Activated T-helper 17 cell treated with anti-CD3 and anti-CD28 coated beads, Interleukin-2, amount 50 U/mL, for 72 hours (primary cell): Measurements from ENCODE around the gene RAET1E. TPM values are rescaled to one million over a fixed set of nuclear protein-coding genes. Genes with fewer than 3 reads are reported as not detected.
"Not testable (repeated sequence)": the region's sequence is repeated elsewhere in the genome, so short reads cannot be mapped to it uniquely, and the experiment has no call there.

Experiments used
- ATAC-seq: fragments of 150-1000 bp; cut with Tn5 transposase; replicated peaks from 2 replicates; pipeline ENCODE4 v1.10.0; 2021; ENCODE audit warnings: mild to moderate bottlenecking, moderate library complexity
- H3K27ac Mint-ChIP-seq: one replicate; pipeline ENCODE4 v1.8.0; 2022; ENCODE audit warnings: mixed read lengths
- H3K27me3 Mint-ChIP-seq: one replicate; pipeline ENCODE4 v1.8.0; 2022; ENCODE audit warnings: mixed read lengths
- H3K36me3 Mint-ChIP-seq: one replicate; pipeline ENCODE4 v1.8.0; 2022; ENCODE audit warnings: low read depth, mild to moderate bottlenecking, mixed read lengths
- H3K4me1 Mint-ChIP-seq: one replicate; pipeline ENCODE4 v1.8.0; 2022; ENCODE audit warnings: mixed read lengths
- H3K4me3 Mint-ChIP-seq: one replicate; pipeline ENCODE4 v1.8.0; 2022; ENCODE audit warnings: mild to moderate bottlenecking, mixed read lengths
- H3K9me3 Mint-ChIP-seq: one replicate; pipeline ENCODE4 v1.8.0; 2022; ENCODE audit warnings: mixed read lengths
- total RNA-seq, 2 donors: library from RNA; stranded (reverse); gene quantifications; one replicate each; pipeline ENCODE4 v1.2.3, GENCODE V29; 2022

RAET1E gene
- total RNA-seq, 2 donors from 2014 or later = 0.99 to 4.9 TPM

GRCh38 chr6:149896491-149896890, 1.4 kb downstream of the RAET1E start:
- peak overlapping the region; percentile 79 for H3K4me3 Mint-ChIP-seq
- H3K27me3 Mint-ChIP-seq = no peaks in the 10 kb centered on the region
- no peaks in the 10 kb centered on the region for H3K36me3 Mint-ChIP-seq
- H3K27ac Mint-ChIP-seq = peak overlapping the region; percentile 86
- peaks cover 14% of the 10 kb centered on the region for H3K4me1 Mint-ChIP-seq
- peak; percentile 65 for ATAC-seq
- no peaks in the 10 kb centered on the region for H3K9me3 Mint-ChIP-seq

GRCh38 chr6:149895833-149896271, 2.1 kb downstream of the RAET1E start:
- Mint-ChIP-seq H3K4me1 (peaks cover 14% of the 10 kb centered on the region), H3K36me3 (no peaks in the 10 kb centered on the region), H3K27ac (peak overlapping the region; percentile 86), H3K9me3 (no peaks in the 10 kb centered on the region), H3K27me3 (no peaks in the 10 kb centered on the region), H3K4me3 (peak overlapping the region; percentile 79)
- peak; percentile 95 for ATAC-seq

GRCh38 chr6:149895048-149895590, 2.8 kb downstream of the RAET1E start:
- Mint-ChIP-seq H3K27ac (peak overlapping the region; percentile 86), H3K4me1 (peaks cover 14% of the 10 kb centered on the region), H3K9me3 (no peaks in the 10 kb centered on the region), H3K27me3 (no peaks in the 10 kb centered on the region), H3K4me3 (peak overlapping the region; percentile 79), H3K36me3 (no peaks in the 10 kb centered on the region)
- no peak for ATAC-seq

- ATAC-seq, H3K36me3 Mint-ChIP-seq, H3K27ac Mint-ChIP-seq, H3K27me3 Mint-ChIP-seq, H3K9me3 Mint-ChIP-seq, H3K4me3 Mint-ChIP-seq: not testable (repeated sequence)
- H3K4me1 Mint-ChIP-seq = peaks cover 14% of the 10 kb centered on the region
These were observed 6.0 kb downstream of the RAET1E start for GRCh38 chr6:149891864-149892263.

- H3K27me3 Mint-ChIP-seq = peaks cover 5% of the 10 kb centered on the region
- H3K9me3 Mint-ChIP-seq = no peaks in the 10 kb centered on the region
- peaks cover 8% of the 10 kb centered on the region for H3K4me1 Mint-ChIP-seq
- ATAC-seq = no peak
- H3K36me3 Mint-ChIP-seq = no peaks in the 10 kb centered on the region
- no peak overlapping the region for H3K27ac Mint-ChIP-seq
- H3K4me3 Mint-ChIP-seq = no peak overlapping the region
These were observed 6.7 kb downstream of the RAET1E start for GRCh38 chr6:149891259-149891658.

- Mint-ChIP-seq H3K4me1 (peaks cover 2% of the 10 kb centered on the region), H3K9me3 (no peaks in the 10 kb centered on the region), H3K4me3 (no peak overlapping the region), H3K27me3 (peaks cover 5% of the 10 kb centered on the region), H3K36me3 (no peaks in the 10 kb centered on the region), H3K27ac (no peak overlapping the region)
- no peak for ATAC-seq
These were observed 7.3 kb downstream of the RAET1E start for GRCh38 chr6:149890629-149891045.

GRCh38 chr6:149889326-149889725, 8.6 kb downstream of the RAET1E start:
- Mint-ChIP-seq H3K4me1 (no peaks in the 10 kb centered on the region), H3K9me3 (no peaks in the 10 kb centered on the region), H3K36me3 (no peaks in the 10 kb centered on the region), H3K27ac (no peak overlapping the region), H3K27me3 (peaks cover 5% of the 10 kb centered on the region), H3K4me3 (no peak overlapping the region)
- no peak for ATAC-seq

- Mint-ChIP-seq H3K36me3 (no peaks in the 10 kb centered on the region), H3K27me3 (peaks cover 5% of the 10 kb centered on the region), H3K4me3 (no peak overlapping the region), H3K4me1 (no peaks in the 10 kb centered on the region), H3K27ac (no peak overlapping the region), H3K9me3 (no peaks in the 10 kb centered on the region)
- no peak for ATAC-seq
These were observed 9.3 kb downstream of the RAET1E start for GRCh38 chr6:149888659-149889058.

GRCh38 chr6:149888093-149888492, 9.8 kb downstream of the RAET1E start:
- Mint-ChIP-seq H3K4me1 (no peaks in the 10 kb centered on the region), H3K27ac (no peak overlapping the region), H3K9me3 (no peaks in the 10 kb centered on the region), H3K4me3 (no peak overlapping the region), H3K36me3 (no peaks in the 10 kb centered on the region), H3K27me3 (peaks cover 5% of the 10 kb centered on the region)
- no peak for ATAC-seq

- no peak overlapping the region for H3K4me3 Mint-ChIP-seq
- H3K4me1 Mint-ChIP-seq = no peaks in the 10 kb centered on the region
- peaks cover 5% of the 10 kb centered on the region for H3K27me3 Mint-ChIP-seq
- H3K9me3 Mint-ChIP-seq = no peaks in the 10 kb centered on the region
- no peaks in the 10 kb centered on the region for H3K36me3 Mint-ChIP-seq
- H3K27ac Mint-ChIP-seq = no peak overlapping the region
- ATAC-seq = no peak
These were observed 10.6 kb downstream of the RAET1E start for GRCh38 chr6:149887343-149887742.

GRCh38 chr6:149885888-149886287, 12.0 kb downstream of the RAET1E start:
- Mint-ChIP-seq H3K9me3 (no peaks in the 10 kb centered on the region), H3K4me1 (no peaks in the 10 kb centered on the region), H3K36me3 (no peaks in the 10 kb centered on the region), H3K27ac (no peak overlapping the region), H3K4me3 (no peak overlapping the region), H3K27me3 (peaks cover 5% of the 10 kb centered on the region)
- no peak for ATAC-seq

GRCh38 chr6:149884617-149885016, 13.3 kb downstream of the RAET1E start:
- H3K4me1 Mint-ChIP-seq = no peaks in the 10 kb centered on the region
- H3K9me3 Mint-ChIP-seq = no peaks in the 10 kb centered on the region
- H3K4me3 Mint-ChIP-seq = no peak overlapping the region
- ATAC-seq = no peak
- no peaks in the 10 kb centered on the region for H3K36me3 Mint-ChIP-seq
- H3K27me3 Mint-ChIP-seq = peaks cover 6% of the 10 kb centered on the region
- H3K27ac Mint-ChIP-seq = no peak overlapping the region

GRCh38 chr6:149884215-149884614, 13.7 kb downstream of the RAET1E start:
- no peak for ATAC-seq

GRCh38 chr6:149881860-149882259, 16.1 kb downstream of the RAET1E start:
- peaks cover 21% of the 10 kb centered on the region for H3K27me3 Mint-ChIP-seq
- H3K27ac Mint-ChIP-seq = no peak overlapping the region
- no peaks in the 10 kb centered on the region for H3K4me1 Mint-ChIP-seq
- H3K4me3 Mint-ChIP-seq = no peak overlapping the region
- no peaks in the 10 kb centered on the region for H3K36me3 Mint-ChIP-seq
- H3K9me3 Mint-ChIP-seq = no peaks in the 10 kb centered on the region
- no peak for ATAC-seq

More at GRCh38 chr6:149884215-149884614, 13.7 kb downstream of the RAET1E start:
- H3K36me3 Mint-ChIP-seq = no peaks in the 10 kb centered on the region
- H3K4me3 Mint-ChIP-seq = no peak overlapping the region
- no peak overlapping the region for H3K27ac Mint-ChIP-seq
- no peaks in the 10 kb centered on the region for H3K9me3 Mint-ChIP-seq
- no peaks in the 10 kb centered on the region for H3K4me1 Mint-ChIP-seq
- peaks cover 9% of the 10 kb centered on the region for H3K27me3 Mint-ChIP-seq

GRCh38 chr6:149881066-149881766, 16.7 kb downstream of the RAET1E start:
- peaks cover 21% of the 10 kb centered on the region for H3K27me3 Mint-ChIP-seq
- H3K4me3 Mint-ChIP-seq = no peak overlapping the region
- no peaks in the 10 kb centered on the region for H3K36me3 Mint-ChIP-seq
- no peaks in the 10 kb centered on the region for H3K9me3 Mint-ChIP-seq
- no peaks in the 10 kb centered on the region for H3K4me1 Mint-ChIP-seq
- H3K27ac Mint-ChIP-seq = no peak overlapping the region
- ATAC-seq = no peak
